ENCODE data around the gene NUDT14.

- TF ChIP-seq GATA2 (IDR thresholded peaks at IDR 0.05; ENCODE audit: low read depth, low read length) (no peak), GATA3 (IDR thresholded peaks at IDR 0.05; ENCODE audit: low read depth, low read length) (no peak)
These were observed 23.2 kb downstream of the NUDT14 start for GRCh38 chr14:105157872-105158271.

Data from SH-SY5Y (cell line).